Measurements from ENCODE around the gene COL11A2.

GRCh38 chr6:33156964-33157363 lies 35.3 kb downstream of the COL11A2 start:
- TF ChIP-seq CTCF (IDR thresholded peaks at IDR 0.05) (no peak), POLR2A (IDR thresholded peaks at IDR 0.05) (no peak)
